Progenitor cell of endocrine pancreas (in vitro differentiated cells): ENCODE measurements around the gene ANAPC5. TPM values are rescaled to one million over a fixed set of nuclear protein-coding genes. Genes with fewer than 3 reads are reported as not detected.
"Not testable (repeated sequence)": the region's sequence is repeated elsewhere in the genome, so short reads cannot be mapped to it uniquely, and the experiment has no call there.

ENCODE experiments used
- DNase-seq: peaks from one replicate; pipeline ENCODE4 v3.0.0; 2021; ENCODE audit warnings: low spot score; ENCODE audit not compliant: unreplicated experiment
- H3K27ac Mint-ChIP-seq: 2 replicates; pipeline ENCODE4 v1.8.0; 2021; ENCODE audit warnings: mild to moderate bottlenecking, moderate library complexity, mixed read lengths
- H3K27me3 Mint-ChIP-seq: 2 replicates; pipeline ENCODE4 v1.8.0; 2021; ENCODE audit warnings: mixed read lengths
- H3K36me3 Mint-ChIP-seq: 2 replicates; pipeline ENCODE4 v1.8.0; 2022; ENCODE audit warnings: mixed read lengths; ENCODE audit not compliant: insufficient read depth
- H3K4me1 Mint-ChIP-seq: 2 replicates; pipeline ENCODE4 v1.8.0; 2021; ENCODE audit warnings: low read depth, mixed read lengths
- H3K4me3 Mint-ChIP-seq: 2 replicates; pipeline ENCODE4 v1.8.0; 2021; ENCODE audit warnings: low read depth, mild to moderate bottlenecking, moderate library complexity, mixed read lengths
- H3K9me3 Mint-ChIP-seq: 2 replicates; pipeline ENCODE4 v1.8.0; 2021; ENCODE audit warnings: low read depth, mixed read lengths
- total RNA-seq: library from RNA; stranded (reverse); gene quantifications from 2 replicates; pipeline ENCODE4 v1.2.1, GENCODE V29; 2021
- TF ChIP-seq, protein P1 (sequence below): fragments of 200-600 bp; sonication (generic); IDR thresholded peaks from one replicate; pipeline ENCODE4 v1.5.0; 2021; ENCODE audit warnings: antibody characterized with exemption, mild to moderate bottlenecking; ENCODE audit not compliant: unreplicated experiment

Gene ANAPC5
- total RNA-seq, 1 donor from 2014 or later, result 94.3 TPM

DNA sequence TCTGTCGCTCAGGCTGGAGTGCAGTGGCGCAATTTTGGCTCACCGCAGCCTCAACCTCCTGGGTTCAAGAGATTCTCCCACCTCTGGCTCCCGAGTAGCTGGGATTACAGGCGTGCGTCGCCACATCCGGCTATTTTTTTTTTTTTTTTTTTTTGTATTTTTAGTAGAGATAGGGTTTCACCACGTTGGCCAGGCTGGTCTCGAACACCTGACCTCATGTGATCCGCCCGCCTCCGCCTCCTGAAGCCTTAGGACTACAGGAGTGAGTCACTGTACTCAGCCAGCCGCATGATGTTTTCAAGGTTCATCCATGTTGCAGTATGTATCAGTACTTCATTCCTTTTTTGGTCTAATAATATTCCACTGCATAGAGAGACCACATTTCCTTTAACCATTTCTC is 45.3 kb upstream of the ANAPC5 start:
- H3K27me3 Mint-ChIP-seq, result no peaks in the 10 kb centered on the region
- no peaks in the 10 kb centered on the region for H3K9me3 Mint-ChIP-seq
- peaks cover 2% of the 10 kb centered on the region for H3K36me3 Mint-ChIP-seq

DNA sequence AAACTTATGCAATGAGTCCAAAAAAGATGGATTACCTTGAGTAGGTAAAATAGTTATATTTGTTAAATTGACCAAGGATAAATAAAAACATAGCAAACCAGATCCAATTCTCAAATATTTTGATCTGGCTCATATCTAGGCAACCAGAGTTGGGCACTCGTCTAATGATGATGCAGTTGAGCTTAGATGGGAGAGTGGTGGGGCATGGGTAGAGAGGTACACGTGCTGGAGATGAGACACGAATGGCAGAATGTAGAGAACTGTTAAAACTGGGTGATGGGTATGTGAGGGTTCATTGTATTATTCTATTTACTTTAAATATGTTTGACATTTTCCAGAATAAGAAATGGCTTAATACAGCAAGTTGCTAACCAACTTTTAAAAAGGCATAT is 40.1 kb upstream of the ANAPC5 start:
- H3K27ac Mint-ChIP-seq, result no peak overlapping the region
- H3K27me3 Mint-ChIP-seq, result no peaks in the 10 kb centered on the region
- TF ChIP-seq, protein P1, sequence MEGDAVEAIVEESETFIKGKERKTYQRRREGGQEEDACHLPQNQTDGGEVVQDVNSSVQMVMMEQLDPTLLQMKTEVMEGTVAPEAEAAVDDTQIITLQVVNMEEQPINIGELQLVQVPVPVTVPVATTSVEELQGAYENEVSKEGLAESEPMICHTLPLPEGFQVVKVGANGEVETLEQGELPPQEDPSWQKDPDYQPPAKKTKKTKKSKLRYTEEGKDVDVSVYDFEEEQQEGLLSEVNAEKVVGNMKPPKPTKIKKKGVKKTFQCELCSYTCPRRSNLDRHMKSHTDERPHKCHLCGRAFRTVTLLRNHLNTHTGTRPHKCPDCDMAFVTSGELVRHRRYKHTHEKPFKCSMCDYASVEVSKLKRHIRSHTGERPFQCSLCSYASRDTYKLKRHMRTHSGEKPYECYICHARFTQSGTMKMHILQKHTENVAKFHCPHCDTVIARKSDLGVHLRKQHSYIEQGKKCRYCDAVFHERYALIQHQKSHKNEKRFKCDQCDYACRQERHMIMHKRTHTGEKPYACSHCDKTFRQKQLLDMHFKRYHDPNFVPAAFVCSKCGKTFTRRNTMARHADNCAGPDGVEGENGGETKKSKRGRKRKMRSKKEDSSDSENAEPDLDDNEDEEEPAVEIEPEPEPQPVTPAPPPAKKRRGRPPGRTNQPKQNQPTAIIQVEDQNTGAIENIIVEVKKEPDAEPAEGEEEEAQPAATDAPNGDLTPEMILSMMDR, result no peak

More for the DNA sequence above, 45.3 kb upstream of the ANAPC5 start:
- TF ChIP-seq, protein P1, result no peak
- H3K27ac Mint-ChIP-seq, result no peak overlapping the region
- peak overlapping the region; percentile 14 for H3K4me3 Mint-ChIP-seq
- peaks cover 16% of the 10 kb centered on the region for H3K4me1 Mint-ChIP-seq
- no peak for DNase-seq

DNA sequence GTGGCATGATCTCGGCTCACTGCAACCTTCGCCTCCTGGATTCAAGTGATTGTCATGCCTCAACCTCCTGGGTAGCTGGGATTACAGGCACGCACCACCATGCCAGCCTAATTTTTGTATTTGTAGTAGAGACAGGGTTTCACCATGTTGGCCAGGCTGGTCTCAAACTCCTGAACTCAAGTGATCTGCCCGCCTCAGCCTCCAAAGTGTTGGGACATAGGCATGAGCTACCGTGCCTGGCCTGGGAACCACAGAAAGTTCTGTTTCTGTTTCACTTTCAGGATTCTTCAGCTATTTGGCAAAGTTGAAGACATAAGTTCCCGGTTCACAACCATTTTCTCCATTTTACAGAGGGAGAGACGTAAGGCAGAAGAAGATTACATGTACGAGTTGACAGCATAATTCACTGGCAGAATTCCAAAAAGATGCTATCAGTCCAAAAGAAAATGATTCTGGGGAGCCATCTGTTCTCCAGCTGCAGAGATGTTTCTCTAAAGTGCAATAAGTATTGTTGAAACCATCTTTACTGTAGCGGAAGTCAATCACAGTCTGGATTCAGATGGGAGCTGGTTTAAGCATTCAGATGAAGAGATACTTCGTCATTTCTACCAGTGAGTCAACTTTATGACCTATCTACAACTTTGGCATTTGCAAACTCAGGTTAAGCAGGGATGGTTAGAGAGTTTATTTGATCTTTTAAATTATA is 39.6 kb upstream of the ANAPC5 start:
- DNase-seq, result no peak
- Mint-ChIP-seq H3K36me3 (no peaks in the 10 kb centered on the region), H3K4me1 (no peaks in the 10 kb centered on the region), H3K4me3 (no peak overlapping the region), H3K27ac (no peak overlapping the region), H3K27me3 (no peaks in the 10 kb centered on the region), H3K9me3 (no peaks in the 10 kb centered on the region)
- TF ChIP-seq, protein P1, result no peak

More for the DNA sequence above, 40.1 kb upstream of the ANAPC5 start:
- H3K4me3 Mint-ChIP-seq, result no peak overlapping the region
- H3K4me1 Mint-ChIP-seq, result no peaks in the 10 kb centered on the region
- DNase-seq, result no peak
- no peaks in the 10 kb centered on the region for H3K36me3 Mint-ChIP-seq
- no peaks in the 10 kb centered on the region for H3K9me3 Mint-ChIP-seq

DNA sequence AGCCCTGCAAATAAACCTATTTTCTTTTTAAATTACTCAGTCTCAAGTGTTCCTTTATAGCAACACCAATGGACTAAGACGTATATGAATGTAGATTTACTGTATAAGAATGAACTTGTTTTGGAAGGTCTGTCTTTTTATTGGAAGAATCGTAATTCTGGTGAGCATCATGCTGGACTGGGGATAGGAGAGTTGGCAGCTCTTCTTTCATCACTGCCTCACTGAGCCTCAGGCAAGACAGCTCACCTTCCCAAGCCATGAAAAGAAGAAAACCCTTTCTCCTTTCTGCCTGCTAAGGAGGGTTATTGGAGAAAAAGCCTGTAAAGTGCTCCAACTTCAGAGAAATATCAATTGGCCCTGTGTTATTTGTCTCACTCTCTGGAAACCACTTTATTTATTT is 38.6 kb upstream of the ANAPC5 start:
- Mint-ChIP-seq H3K36me3 (no peaks in the 10 kb centered on the region), H3K27me3 (no peaks in the 10 kb centered on the region), H3K4me3 (no peak overlapping the region), H3K4me1 (no peaks in the 10 kb centered on the region), H3K9me3 (no peaks in the 10 kb centered on the region), H3K27ac (no peak overlapping the region)
- no peak for DNase-seq
- TF ChIP-seq, protein P1, result no peak

DNA sequence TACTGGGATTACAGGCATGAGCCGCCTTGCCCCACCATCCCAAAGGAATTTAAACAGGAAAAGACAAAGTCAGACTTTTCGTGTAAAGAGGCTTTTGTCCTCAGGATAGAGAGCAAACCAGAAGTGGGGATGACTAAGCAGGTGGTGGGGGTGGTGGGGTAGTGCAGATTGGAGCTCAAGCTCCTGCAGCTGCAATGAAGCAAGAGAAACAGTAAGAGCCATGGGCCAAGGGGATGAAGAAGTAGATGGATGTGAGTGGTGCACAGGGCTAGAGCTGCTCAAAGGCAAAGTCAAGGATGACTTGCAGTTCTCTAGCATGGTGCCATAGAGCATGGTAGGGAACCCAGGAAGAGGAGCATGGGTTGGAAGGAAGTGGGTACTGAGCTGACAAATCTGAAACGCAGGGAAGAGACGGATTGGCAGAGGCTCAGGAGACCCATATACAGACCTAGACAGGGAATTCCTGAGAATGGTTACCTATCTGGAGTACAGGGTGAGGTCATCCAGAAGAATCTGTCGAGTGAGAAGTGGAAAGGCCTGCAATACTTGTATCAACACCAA is 36.3 kb upstream of the ANAPC5 start:
- Mint-ChIP-seq H3K4me3 (no peak overlapping the region), H3K4me1 (peaks cover 2% of the 10 kb centered on the region), H3K9me3 (no peaks in the 10 kb centered on the region), H3K27ac (no peak overlapping the region), H3K36me3 (no peaks in the 10 kb centered on the region), H3K27me3 (no peaks in the 10 kb centered on the region)
- DNase-seq, result no peak
- TF ChIP-seq, protein P1, result no peak

DNA sequence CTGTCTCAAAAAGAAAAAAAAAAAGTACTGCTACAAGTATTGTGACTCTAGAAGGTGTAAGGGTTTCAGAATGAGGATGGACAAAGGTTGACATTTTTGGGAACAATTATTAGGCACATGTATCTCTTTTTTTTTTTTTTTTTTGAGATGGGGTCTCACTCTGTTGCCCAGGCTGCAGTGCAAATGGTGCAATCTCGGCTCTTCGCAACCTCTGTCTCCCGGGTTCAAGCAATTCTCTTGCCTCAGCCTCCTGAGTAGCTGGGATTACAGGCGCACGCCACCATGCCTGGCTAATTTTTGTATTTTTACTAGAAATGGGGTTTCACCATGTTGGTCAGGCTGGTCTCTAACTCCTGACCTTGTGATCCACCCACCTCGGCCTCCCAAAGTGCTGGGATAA is 32.7 kb upstream of the ANAPC5 start:
- not testable (repeated sequence) for H3K4me3 Mint-ChIP-seq, H3K9me3 Mint-ChIP-seq, H3K27me3 Mint-ChIP-seq, DNase-seq, H3K4me1 Mint-ChIP-seq, H3K36me3 Mint-ChIP-seq, H3K27ac Mint-ChIP-seq
